Measurements from ENCODE around the gene LRRC37B. TPM values are rescaled to one million over a fixed set of nuclear protein-coding genes. Genes with fewer than 3 reads are reported as not detected.
"Not testable (repeated sequence)": the region's sequence is repeated elsewhere in the genome, so short reads cannot be mapped to it uniquely, and the experiment has no call there.

The LRRC37B gene
- total and polyA plus RNA-seq, 2 experiments from 2014 or later = 3.7 to 5.1 TPM

DNA sequence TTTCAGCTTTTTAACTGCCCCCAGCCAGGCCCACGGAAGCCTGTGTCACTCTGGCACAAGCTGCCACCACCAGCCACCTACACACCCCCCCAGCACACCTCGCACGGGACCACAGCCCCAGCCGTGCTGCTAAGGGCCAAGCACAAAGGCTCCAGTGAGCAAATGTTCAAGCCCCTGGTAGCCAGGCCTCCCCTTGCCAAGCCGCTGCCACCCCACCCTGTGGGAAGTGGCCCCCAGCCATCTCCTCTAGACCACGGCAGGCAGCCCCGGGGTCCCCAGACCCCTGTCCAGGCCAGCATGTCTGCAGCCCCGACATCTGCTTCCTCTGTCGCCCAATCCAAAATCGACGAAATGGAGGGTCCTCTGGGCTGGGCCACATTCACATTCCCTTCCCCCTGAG is 35.1 kb downstream of the LRRC37B start:
- H3K4me3 ChIP-seq; H2AFZ ChIP-seq; H3K9ac ChIP-seq; H3K27me3 ChIP-seq (replicated peaks; ENCODE audit: insufficient read depth); H3K4me1 ChIP-seq (ENCODE audit: insufficient read depth); H3K4me2 ChIP-seq (ENCODE audit: unreplicated experiment); H3K79me2 ChIP-seq (ENCODE audit: insufficient read depth); H3K27ac ChIP-seq; in situ Hi-C loops (cut with MboI); H4K20me1 ChIP-seq (ENCODE audit: insufficient read depth); DNase-seq; H3K9me2 ChIP-seq (ENCODE audit: insufficient read depth); H3K9me3 ChIP-seq (ENCODE audit: low read depth); H3K36me3 ChIP-seq (ENCODE audit: low read depth); H3F3A ChIP-seq (ENCODE audit: insufficient read depth): not testable (repeated sequence)
- WGBS, 2 experiments (ENCODE audit: low coverage in 1 of 2, low lambda C conversion rate in 2 of 2, missing lambda C conversion rate in 2 of 2) = 98 to 99% methylated on average over 8 to 10 of the region's 11 CpGs

GRCh38 chr17:32045611-32046010 is 38.4 kb downstream of the LRRC37B start:
- H4K20me1 ChIP-seq (ENCODE audit: insufficient read depth); H2AFZ ChIP-seq; H3F3A ChIP-seq (ENCODE audit: insufficient read depth); H3K4me2 ChIP-seq (ENCODE audit: unreplicated experiment); H3K4me3 ChIP-seq; H3K4me1 ChIP-seq (ENCODE audit: insufficient read depth); H3K27ac ChIP-seq; H3K9ac ChIP-seq; H3K36me3 ChIP-seq (ENCODE audit: low read depth); H3K9me2 ChIP-seq (ENCODE audit: insufficient read depth); H3K9me3 ChIP-seq (ENCODE audit: low read depth); H3K79me2 ChIP-seq (ENCODE audit: insufficient read depth); H3K27me3 ChIP-seq (replicated peaks; ENCODE audit: insufficient read depth); in situ Hi-C loops (cut with MboI): not testable (repeated sequence)
- peak; percentile 58 for DNase-seq
- 63 to 71% methylated on average over 3 of the region's 3 CpGs for WGBS, 2 experiments (ENCODE audit: low coverage in 1 of 2, low lambda C conversion rate in 2 of 2, missing lambda C conversion rate in 2 of 2)

- H3K36me3 ChIP-seq (ENCODE audit: low read depth); H3K27me3 ChIP-seq (replicated peaks; ENCODE audit: insufficient read depth); H3K79me2 ChIP-seq (ENCODE audit: insufficient read depth); H3K4me2 ChIP-seq (ENCODE audit: unreplicated experiment); H3F3A ChIP-seq (ENCODE audit: insufficient read depth); DNase-seq; H3K9ac ChIP-seq; H3K4me1 ChIP-seq (ENCODE audit: insufficient read depth); H3K9me3 ChIP-seq (ENCODE audit: low read depth); H2AFZ ChIP-seq; H3K9me2 ChIP-seq (ENCODE audit: insufficient read depth); H3K4me3 ChIP-seq; H3K27ac ChIP-seq; H4K20me1 ChIP-seq (ENCODE audit: insufficient read depth); in situ Hi-C loops (cut with MboI): not testable (repeated sequence)
- WGBS, 2 experiments (ENCODE audit: low coverage in 1 of 2, low lambda C conversion rate in 2 of 2, missing lambda C conversion rate in 2 of 2) = 95 to 96% methylated on average over 6 of the region's 6 CpGs
These were observed 40.5 kb downstream of the LRRC37B start for GRCh38 chr17:32047663-32048062.

- H3K4me2 ChIP-seq (ENCODE audit: unreplicated experiment); DNase-seq; H3K9me3 ChIP-seq (ENCODE audit: low read depth); H2AFZ ChIP-seq; in situ Hi-C loops (cut with MboI); H3K9me2 ChIP-seq (ENCODE audit: insufficient read depth); H3K4me1 ChIP-seq (ENCODE audit: insufficient read depth); H3F3A ChIP-seq (ENCODE audit: insufficient read depth); H3K27me3 ChIP-seq (replicated peaks; ENCODE audit: insufficient read depth); H3K4me3 ChIP-seq; H3K79me2 ChIP-seq (ENCODE audit: insufficient read depth); H4K20me1 ChIP-seq (ENCODE audit: insufficient read depth); H3K36me3 ChIP-seq (ENCODE audit: low read depth); H3K9ac ChIP-seq; H3K27ac ChIP-seq: not testable (repeated sequence)
- WGBS, 2 experiments (ENCODE audit: low coverage in 1 of 2, low lambda C conversion rate in 2 of 2, missing lambda C conversion rate in 2 of 2) = 93 to 94% methylated on average over 4 of the region's 4 CpGs
These were observed 47.8 kb downstream of the LRRC37B start for GRCh38 chr17:32054985-32055384.

DNA sequence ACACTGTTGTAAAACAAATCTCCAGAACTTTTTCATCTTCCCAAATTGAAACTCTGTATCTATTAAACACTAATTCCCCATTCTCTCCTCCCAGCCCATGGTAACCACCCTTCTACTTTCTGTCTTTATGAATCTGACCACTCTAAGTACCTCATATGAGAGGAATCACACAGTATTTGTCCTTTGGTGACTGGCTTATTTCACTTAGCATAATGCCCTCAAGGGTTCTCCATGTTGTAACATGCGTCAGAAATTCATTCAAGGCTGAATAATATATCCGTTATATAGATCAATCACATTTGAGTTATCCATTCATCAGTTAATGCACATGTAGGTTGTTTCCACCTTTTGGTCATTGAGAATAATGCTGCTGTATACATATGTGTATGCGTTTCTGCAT is 48.2 kb downstream of the LRRC37B start:
- H3K4me2 ChIP-seq (ENCODE audit: unreplicated experiment); in situ Hi-C loops (cut with MboI); H3K4me3 ChIP-seq; H3K9ac ChIP-seq; H3K9me3 ChIP-seq (ENCODE audit: low read depth); H2AFZ ChIP-seq; H3K79me2 ChIP-seq (ENCODE audit: insufficient read depth); H3K27me3 ChIP-seq (replicated peaks; ENCODE audit: insufficient read depth); H3K27ac ChIP-seq; H3F3A ChIP-seq (ENCODE audit: insufficient read depth); H3K36me3 ChIP-seq (ENCODE audit: low read depth); DNase-seq; H3K9me2 ChIP-seq (ENCODE audit: insufficient read depth); H4K20me1 ChIP-seq (ENCODE audit: insufficient read depth); H3K4me1 ChIP-seq (ENCODE audit: insufficient read depth): not testable (repeated sequence)
- 100% methylated on average over 2 of the region's 3 CpGs for WGBS, 2 experiments (ENCODE audit: low coverage in 1 of 2, low lambda C conversion rate in 2 of 2, missing lambda C conversion rate in 2 of 2)

DNA sequence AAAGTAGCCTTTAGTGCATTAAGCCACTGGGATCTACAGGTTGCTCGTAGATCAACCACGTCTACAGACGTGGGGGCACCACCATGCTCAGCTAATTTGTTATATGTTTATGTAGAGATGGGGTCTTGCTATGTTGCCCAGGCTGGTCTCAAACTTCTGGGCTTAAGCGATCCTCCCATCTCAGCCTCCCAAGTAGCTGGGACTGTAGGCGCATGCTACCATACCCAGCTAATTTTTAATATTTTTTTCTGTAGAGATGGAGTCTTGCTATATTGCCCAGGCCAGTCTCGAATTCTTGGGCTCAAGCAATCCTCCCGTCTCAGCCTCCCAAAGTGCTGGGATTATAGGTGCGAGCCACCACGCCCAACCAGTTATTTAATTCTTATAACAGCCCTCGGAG is 49.3 kb downstream of the LRRC37B start:
- H3K4me2 ChIP-seq (ENCODE audit: unreplicated experiment); H2AFZ ChIP-seq; H3K9me3 ChIP-seq (ENCODE audit: low read depth); in situ Hi-C loops (cut with MboI); H3K4me3 ChIP-seq; H3K9ac ChIP-seq; H4K20me1 ChIP-seq (ENCODE audit: insufficient read depth); H3K9me2 ChIP-seq (ENCODE audit: insufficient read depth); H3K27ac ChIP-seq; H3K4me1 ChIP-seq (ENCODE audit: insufficient read depth); H3K79me2 ChIP-seq (ENCODE audit: insufficient read depth); DNase-seq; H3F3A ChIP-seq (ENCODE audit: insufficient read depth); H3K27me3 ChIP-seq (replicated peaks; ENCODE audit: insufficient read depth); H3K36me3 ChIP-seq (ENCODE audit: low read depth): not testable (repeated sequence)
- 88 to 94% methylated on average over 6 to 7 of the region's 10 CpGs for WGBS, 2 experiments (ENCODE audit: low coverage in 1 of 2, low lambda C conversion rate in 2 of 2, missing lambda C conversion rate in 2 of 2)

GRCh38 chr17:32057460-32058105 is 50.4 kb downstream of the LRRC37B start:
- DNase-seq; H3K4me2 ChIP-seq (ENCODE audit: unreplicated experiment); H3F3A ChIP-seq (ENCODE audit: insufficient read depth); H3K9ac ChIP-seq; H3K9me2 ChIP-seq (ENCODE audit: insufficient read depth); H3K27me3 ChIP-seq (replicated peaks; ENCODE audit: insufficient read depth); H3K36me3 ChIP-seq (ENCODE audit: low read depth); H3K9me3 ChIP-seq (ENCODE audit: low read depth); H2AFZ ChIP-seq; H3K4me3 ChIP-seq; in situ Hi-C loops (cut with MboI); H4K20me1 ChIP-seq (ENCODE audit: insufficient read depth); H3K79me2 ChIP-seq (ENCODE audit: insufficient read depth); H3K27ac ChIP-seq; H3K4me1 ChIP-seq (ENCODE audit: insufficient read depth): not testable (repeated sequence)
- WGBS, 2 experiments (ENCODE audit: low coverage in 1 of 2, low lambda C conversion rate in 2 of 2, missing lambda C conversion rate in 2 of 2) = 45 to 49% methylated on average over 11 to 12 of the region's 12 CpGs

DNA sequence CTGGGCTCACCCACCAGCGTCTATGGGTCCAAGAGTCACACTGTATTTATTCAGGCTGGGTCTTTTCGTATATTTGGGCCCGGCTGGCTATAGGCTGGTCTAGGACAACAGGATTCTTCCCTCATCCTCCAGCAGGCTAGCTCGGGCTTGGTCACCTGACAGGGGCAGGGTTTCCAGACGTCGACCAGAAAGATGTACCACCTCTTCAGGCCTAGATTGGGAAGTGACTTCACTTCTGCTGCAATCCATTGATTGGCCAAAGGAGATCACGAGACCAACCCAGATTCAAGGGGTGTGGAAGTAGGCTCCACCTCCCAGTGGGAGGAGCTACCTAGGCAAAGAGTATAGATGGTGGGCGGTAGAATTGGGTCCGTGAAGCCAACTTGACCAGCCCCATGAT is 53.5 kb downstream of the LRRC37B start:
- H3F3A ChIP-seq (ENCODE audit: insufficient read depth); H2AFZ ChIP-seq; in situ Hi-C loops (cut with MboI); H3K27ac ChIP-seq; H4K20me1 ChIP-seq (ENCODE audit: insufficient read depth); H3K4me3 ChIP-seq; H3K9me2 ChIP-seq (ENCODE audit: insufficient read depth); H3K36me3 ChIP-seq (ENCODE audit: low read depth); H3K4me1 ChIP-seq (ENCODE audit: insufficient read depth); DNase-seq; H3K9ac ChIP-seq; H3K4me2 ChIP-seq (ENCODE audit: unreplicated experiment); H3K9me3 ChIP-seq (ENCODE audit: low read depth); H3K79me2 ChIP-seq (ENCODE audit: insufficient read depth); H3K27me3 ChIP-seq (replicated peaks; ENCODE audit: insufficient read depth): not testable (repeated sequence)
- WGBS, 2 experiments (ENCODE audit: low coverage in 1 of 2, low lambda C conversion rate in 2 of 2, missing lambda C conversion rate in 2 of 2) = 4 to 100% methylated on average over 1 to 3 of the region's 9 CpGs
